ENCODE measurements around the gene GC. TPM values are rescaled to one million over a fixed set of nuclear protein-coding genes. Genes with fewer than 3 reads are reported as not detected.

Gene GC
- total and polyA plus RNA-seq, 10 of the 15 experiments (the other 5 are each of a cell fraction or from before 2014, with no cell fraction given): 2.3 TPM; not detected in 9

DNA sequence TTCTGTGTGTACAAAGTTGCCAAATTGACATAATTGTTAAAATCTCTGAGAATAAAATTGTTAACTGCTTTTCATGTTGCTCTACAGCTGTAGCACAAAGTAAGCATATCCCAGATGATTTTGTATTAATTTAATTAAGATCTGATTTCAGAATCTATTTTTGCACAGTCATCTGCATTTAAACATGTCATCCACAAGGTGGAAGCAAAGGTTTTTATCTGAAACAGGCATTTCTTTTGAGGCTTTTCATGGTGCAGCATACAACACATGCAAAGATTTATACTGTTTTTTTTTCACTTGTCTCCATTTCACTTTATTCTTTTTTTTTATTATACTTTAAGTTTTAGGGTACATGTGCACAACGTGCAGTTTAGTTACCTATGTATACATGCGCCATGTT is 51.2 kb downstream of the GC start:
- SMC1A ChIA-PET (ENCODE audit: uncharacterized antibody, unreplicated experiment): no interaction called here

More for the DNA sequence above, 51.2 kb downstream of the GC start:
- ATAC-seq (no peak), FAIRE-seq (no peak), DNase-seq (ENCODE audit: low read depth, low spot score) (no peak)
- ChIA-PET POLR2A (no interaction called here), RAD21 (ENCODE audit: unreplicated experiment) (no interaction called here), CTCF (interaction anchor here (1.1 kb wide), 1 partner anchor 571 kb away, joined by 4 read pairs; no protein-coding TSS in a partner anchor)
- Histone ChIP-seq H3K79me2 (ENCODE audit: control insufficient read depth, insufficient read depth, low read length) (no peaks in the 10 kb centered on the region), H3K9ac (ENCODE audit: control insufficient read depth, insufficient read depth, low read length) (no peak overlapping the region), H3K4me2 (ENCODE audit: control insufficient read depth, insufficient read depth) (no peak overlapping the region), H3K36me3 (ENCODE audit: control insufficient read depth in 2 of 2, insufficient read depth in 2 of 2, low read length in 1 of 2) (no peaks in the 10 kb centered on the region), H3K4me3 (no peak overlapping the region), H3K9me3 (replicated peaks; ENCODE audit: control insufficient read depth, insufficient read depth, low read length) (no peaks in the 10 kb centered on the region), H4K20me1 (ENCODE audit: control insufficient read depth, insufficient read depth) (no peaks in the 10 kb centered on the region), H3K4me1 (ENCODE audit: control insufficient read depth, insufficient read depth, low read length) (no peaks in the 10 kb centered on the region), H3K27me3 (replicated peaks in 1 of 2; ENCODE audit: control insufficient read depth in 2 of 2, insufficient read depth in 2 of 2, low read length in 1 of 2) (no peaks in the 10 kb centered on the region), H3K27ac (ENCODE audit: control insufficient read depth, insufficient read depth) (no peak overlapping the region), H2AFZ (ENCODE audit: control insufficient read depth, low read depth, low read length) (no peak overlapping the region)
- intact Hi-C loops (cut with micrococcal nuclease; ENCODE audit: unreplicated experiment): loop anchor here (1.0 kb wide), 1 partner anchor 571 kb away; no protein-coding TSS in a partner anchor
- in situ Hi-C loops (cut with MboI): no loop called here
- WGBS (ENCODE audit: insufficient coverage, insufficient replicate concordance, low lambda C conversion rate, missing lambda C conversion rate): 77% methylated on average over 2 of the region's 2 CpGs
- BruUV-seq (replicated peaks): no TSS peak
- TF ChIP-seq IKZF2 (IDR thresholded peaks at IDR 0.05): no peak
- TF ChIP-seq HDAC2 (IDR thresholded peaks at IDR 0.05): no peak
- no peak for TF ChIP-seq STAT1 (conservative IDR thresholded peaks at IDR 0.05)
- no peak for TF ChIP-seq ZNF622 (IDR thresholded peaks at IDR 0.05)
- no peak for TF ChIP-seq NFYB (IDR thresholded peaks at IDR 0.05; ENCODE audit: insufficient read depth, low read depth, low read length)
- no peak for TF ChIP-seq NFXL1 (IDR thresholded peaks at IDR 0.05; ENCODE audit: borderline replicate concordance)
- TF ChIP-seq, protein P1, sequence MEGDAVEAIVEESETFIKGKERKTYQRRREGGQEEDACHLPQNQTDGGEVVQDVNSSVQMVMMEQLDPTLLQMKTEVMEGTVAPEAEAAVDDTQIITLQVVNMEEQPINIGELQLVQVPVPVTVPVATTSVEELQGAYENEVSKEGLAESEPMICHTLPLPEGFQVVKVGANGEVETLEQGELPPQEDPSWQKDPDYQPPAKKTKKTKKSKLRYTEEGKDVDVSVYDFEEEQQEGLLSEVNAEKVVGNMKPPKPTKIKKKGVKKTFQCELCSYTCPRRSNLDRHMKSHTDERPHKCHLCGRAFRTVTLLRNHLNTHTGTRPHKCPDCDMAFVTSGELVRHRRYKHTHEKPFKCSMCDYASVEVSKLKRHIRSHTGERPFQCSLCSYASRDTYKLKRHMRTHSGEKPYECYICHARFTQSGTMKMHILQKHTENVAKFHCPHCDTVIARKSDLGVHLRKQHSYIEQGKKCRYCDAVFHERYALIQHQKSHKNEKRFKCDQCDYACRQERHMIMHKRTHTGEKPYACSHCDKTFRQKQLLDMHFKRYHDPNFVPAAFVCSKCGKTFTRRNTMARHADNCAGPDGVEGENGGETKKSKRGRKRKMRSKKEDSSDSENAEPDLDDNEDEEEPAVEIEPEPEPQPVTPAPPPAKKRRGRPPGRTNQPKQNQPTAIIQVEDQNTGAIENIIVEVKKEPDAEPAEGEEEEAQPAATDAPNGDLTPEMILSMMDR (IDR thresholded peaks at IDR 0.05 in 2 of 3, conservative IDR thresholded peaks at IDR 0.05 in 1 of 3; ENCODE audit: control insufficient read depth in 2 of 3, extremely low read depth in 1 of 3, insufficient read depth in 1 of 3, low read depth in 3 of 3, low read length in 3 of 3): peak; percentile 11 to 48 (median 17); a peak in 3 of 6 replicates
- TF ChIP-seq, protein P2, sequence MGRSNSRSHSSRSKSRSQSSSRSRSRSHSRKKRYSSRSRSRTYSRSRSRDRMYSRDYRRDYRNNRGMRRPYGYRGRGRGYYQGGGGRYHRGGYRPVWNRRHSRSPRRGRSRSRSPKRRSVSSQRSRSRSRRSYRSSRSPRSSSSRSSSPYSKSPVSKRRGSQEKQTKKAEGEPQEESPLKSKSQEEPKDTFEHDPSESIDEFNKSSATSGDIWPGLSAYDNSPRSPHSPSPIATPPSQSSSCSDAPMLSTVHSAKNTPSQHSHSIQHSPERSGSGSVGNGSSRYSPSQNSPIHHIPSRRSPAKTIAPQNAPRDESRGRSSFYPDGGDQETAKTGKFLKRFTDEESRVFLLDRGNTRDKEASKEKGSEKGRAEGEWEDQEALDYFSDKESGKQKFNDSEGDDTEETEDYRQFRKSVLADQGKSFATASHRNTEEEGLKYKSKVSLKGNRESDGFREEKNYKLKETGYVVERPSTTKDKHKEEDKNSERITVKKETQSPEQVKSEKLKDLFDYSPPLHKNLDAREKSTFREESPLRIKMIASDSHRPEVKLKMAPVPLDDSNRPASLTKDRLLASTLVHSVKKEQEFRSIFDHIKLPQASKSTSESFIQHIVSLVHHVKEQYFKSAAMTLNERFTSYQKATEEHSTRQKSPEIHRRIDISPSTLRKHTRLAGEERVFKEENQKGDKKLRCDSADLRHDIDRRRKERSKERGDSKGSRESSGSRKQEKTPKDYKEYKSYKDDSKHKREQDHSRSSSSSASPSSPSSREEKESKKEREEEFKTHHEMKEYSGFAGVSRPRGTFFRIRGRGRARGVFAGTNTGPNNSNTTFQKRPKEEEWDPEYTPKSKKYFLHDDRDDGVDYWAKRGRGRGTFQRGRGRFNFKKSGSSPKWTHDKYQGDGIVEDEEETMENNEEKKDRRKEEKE (IDR thresholded peaks at IDR 0.05): no peak
- TF ChIP-seq ZSCAN29 (IDR thresholded peaks at IDR 0.05): no peak
- TF ChIP-seq EP300 (IDR thresholded peaks at IDR 0.05; ENCODE audit: borderline replicate concordance in 1 of 2, control insufficient read depth in 1 of 2, low read depth in 2 of 2, low read length in 2 of 2): no peak
- TF ChIP-seq IKZF1 (conservative IDR thresholded peaks at IDR 0.05): no peak
- TF ChIP-seq TBL1XR1 (IDR thresholded peaks at IDR 0.05; ENCODE audit: low read depth, low read length): no peak
- peak; percentile 81 for TF ChIP-seq RAD21 (IDR thresholded peaks at IDR 0.05; ENCODE audit: insufficient read depth, low read depth, low read length)
- no peak for TF ChIP-seq KAT2A (conservative IDR thresholded peaks at IDR 0.05; ENCODE audit: control insufficient read depth, low read depth, low read length)
- TF ChIP-seq JUNB (IDR thresholded peaks at IDR 0.05): no peak
- TF ChIP-seq SMC3 (IDR thresholded peaks at IDR 0.05; ENCODE audit: borderline replicate concordance, low read length): peak; percentile 65; the same call in 1 of the 2 replicates
- TF ChIP-seq ASH2L (IDR thresholded peaks at IDR 0.05; ENCODE audit: borderline replicate concordance, low read depth): no peak
- no peak for TF ChIP-seq TAF1 (IDR thresholded peaks at IDR 0.05; ENCODE audit: borderline replicate concordance, low read depth, low read length)
- TF ChIP-seq KLF5 (IDR thresholded peaks at IDR 0.05; ENCODE audit: partially characterized antibody): no peak
- no peak for TF ChIP-seq BRCA1 (IDR thresholded peaks at IDR 0.05; ENCODE audit: low read depth, low read length)

Data from GM12878 (cell line).